Stimulated activated CD8-positive, alpha-beta memory T cell treated with anti-CD3 and anti-CD28 coated beads, Interleukin-4, amount 100 ng/mL, for 1 hour (primary cell): ENCODE measurements around the gene NCKAP5.
"Not testable (repeated sequence)": the region's sequence is repeated elsewhere in the genome, so short reads cannot be mapped to it uniquely, and the experiment has no call there.

Experiments used
- DNase-seq, 2 donors: peaks; one replicate each; pipeline ENCODE4 v3.0.0-alpha.2; 2020; ENCODE audit warnings: low read depth in 2 of 2, low spot score in 1 of 2

Gene NCKAP5

DNA sequence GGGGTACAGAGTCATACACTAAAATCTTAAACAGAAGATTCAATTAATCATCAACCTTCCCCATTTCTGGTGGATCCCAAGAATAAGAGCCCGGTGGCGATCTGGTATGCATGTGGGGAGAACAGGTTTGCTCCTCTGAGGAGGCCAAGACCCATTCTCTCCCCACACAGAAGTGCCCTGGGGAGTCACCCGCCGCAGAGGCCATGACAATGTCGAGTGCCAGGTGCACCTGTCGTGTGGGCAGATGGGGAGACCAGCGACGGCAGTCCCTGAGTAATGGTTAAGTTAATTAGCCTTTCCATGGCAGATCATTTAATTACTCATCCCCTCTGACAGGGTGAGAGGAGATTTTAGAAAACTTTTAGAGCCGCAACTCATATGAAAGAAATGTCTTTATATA, 345.0 kb downstream of the NCKAP5 start:
- DNase-seq, result no peak

DNA sequence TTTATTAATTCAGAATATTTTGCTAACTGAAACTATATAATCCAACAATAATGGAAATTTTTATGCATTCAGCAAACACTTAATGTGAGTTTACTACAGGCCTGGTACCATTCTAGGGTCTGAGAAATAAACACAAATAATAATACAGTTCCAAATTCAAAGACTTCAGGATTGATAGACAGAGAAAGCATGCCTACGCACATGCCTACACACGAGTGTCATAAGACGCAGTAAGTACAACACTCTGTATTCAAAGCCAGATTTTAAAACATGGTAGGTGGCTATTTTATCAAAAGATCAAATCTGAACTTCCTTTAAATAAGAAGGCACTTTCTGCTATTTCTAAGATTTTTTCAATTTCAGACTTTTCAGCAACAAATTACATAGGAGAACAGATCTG, 346.9 kb downstream of the NCKAP5 start:
- DNase-seq, result no peak

GRCh38 chr2:133218204-133218603, 350.1 kb downstream of the NCKAP5 start:
- DNase-seq, result no peak

DNA sequence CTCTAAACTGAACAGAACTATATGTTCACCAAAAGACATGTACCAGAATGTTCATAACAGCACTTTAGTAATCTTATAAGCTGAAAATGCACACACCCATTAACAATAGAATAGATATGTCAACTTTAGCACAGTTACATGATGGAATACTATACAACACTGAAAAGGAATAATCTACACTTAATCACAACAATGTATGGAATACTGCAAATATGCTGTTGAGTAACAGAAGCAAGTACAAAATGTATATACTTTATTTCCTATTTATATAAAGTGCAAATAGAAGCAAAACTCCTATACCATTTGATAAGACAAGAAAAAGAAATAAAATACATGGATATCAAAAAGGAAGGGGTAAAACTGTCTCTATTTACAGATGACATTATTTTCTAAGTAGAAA, 352.8 kb downstream of the NCKAP5 start:
- no peak for DNase-seq

DNA sequence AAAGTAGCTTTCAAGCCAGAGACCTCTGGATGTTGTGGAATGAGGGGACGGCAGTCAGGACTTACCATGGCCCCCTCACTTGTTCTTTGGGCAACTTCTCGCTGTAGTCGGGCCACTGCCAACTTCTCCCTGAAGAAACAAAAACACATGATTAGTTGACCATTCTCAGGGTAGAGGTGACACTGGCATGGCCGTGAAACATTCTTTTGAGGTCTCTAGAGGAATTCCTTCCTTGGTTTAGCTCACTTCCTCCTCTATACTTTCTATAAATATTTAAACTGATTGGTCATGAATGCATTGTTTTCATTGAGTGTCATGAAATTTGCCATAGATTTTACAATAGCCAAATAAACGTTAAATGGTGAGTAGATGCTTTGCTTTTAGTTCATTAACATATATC, 354.6 kb downstream of the NCKAP5 start:
- DNase-seq, result no peak

GRCh38 chr2:133209325-133209724, 358.9 kb downstream of the NCKAP5 start:
- no peak for DNase-seq

- DNase-seq, result not testable (repeated sequence)
These were observed 361.6 kb downstream of the NCKAP5 start for GRCh38 chr2:133206666-133207065.

- DNase-seq, result no peak
These were observed 363.8 kb downstream of the NCKAP5 start for GRCh38 chr2:133204421-133204820.

- no peak for DNase-seq
These were observed 367.4 kb downstream of the NCKAP5 start for GRCh38 chr2:133200684-133201421.

GRCh38 chr2:133198678-133199077, 369.6 kb downstream of the NCKAP5 start:
- DNase-seq, result no peak

GRCh38 chr2:133197156-133197555, 371.1 kb downstream of the NCKAP5 start:
- no peak for DNase-seq

DNA sequence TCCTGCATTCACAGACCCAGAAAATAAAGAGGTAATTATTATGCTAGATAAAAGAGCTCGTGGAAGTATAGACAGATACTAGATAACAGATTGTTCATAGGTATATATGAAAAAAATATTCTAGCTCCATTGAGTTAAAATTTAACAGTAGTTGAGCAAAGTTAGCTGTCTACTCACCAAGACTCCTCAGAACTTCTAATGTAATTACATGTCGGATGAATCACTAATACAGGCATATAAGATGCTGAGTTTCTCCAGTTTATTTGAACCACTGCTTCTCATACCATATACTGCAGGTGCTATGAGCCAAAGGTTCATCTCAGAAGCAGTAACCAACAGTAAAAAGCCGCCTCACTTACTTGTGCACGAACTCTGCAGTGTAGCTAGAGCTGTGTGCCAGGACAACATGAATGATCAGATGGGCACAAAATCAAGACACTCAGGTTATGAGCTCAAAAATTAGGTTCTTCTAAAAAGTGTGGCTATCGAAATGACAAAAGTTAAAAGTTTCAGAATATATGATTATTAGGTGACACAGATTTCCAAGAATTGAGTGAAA, 373.4 kb downstream of the NCKAP5 start:
- DNase-seq, result no peak

- DNase-seq, result no peak
These were observed 374.0 kb downstream of the NCKAP5 start for GRCh38 chr2:133194362-133194655.

DNA sequence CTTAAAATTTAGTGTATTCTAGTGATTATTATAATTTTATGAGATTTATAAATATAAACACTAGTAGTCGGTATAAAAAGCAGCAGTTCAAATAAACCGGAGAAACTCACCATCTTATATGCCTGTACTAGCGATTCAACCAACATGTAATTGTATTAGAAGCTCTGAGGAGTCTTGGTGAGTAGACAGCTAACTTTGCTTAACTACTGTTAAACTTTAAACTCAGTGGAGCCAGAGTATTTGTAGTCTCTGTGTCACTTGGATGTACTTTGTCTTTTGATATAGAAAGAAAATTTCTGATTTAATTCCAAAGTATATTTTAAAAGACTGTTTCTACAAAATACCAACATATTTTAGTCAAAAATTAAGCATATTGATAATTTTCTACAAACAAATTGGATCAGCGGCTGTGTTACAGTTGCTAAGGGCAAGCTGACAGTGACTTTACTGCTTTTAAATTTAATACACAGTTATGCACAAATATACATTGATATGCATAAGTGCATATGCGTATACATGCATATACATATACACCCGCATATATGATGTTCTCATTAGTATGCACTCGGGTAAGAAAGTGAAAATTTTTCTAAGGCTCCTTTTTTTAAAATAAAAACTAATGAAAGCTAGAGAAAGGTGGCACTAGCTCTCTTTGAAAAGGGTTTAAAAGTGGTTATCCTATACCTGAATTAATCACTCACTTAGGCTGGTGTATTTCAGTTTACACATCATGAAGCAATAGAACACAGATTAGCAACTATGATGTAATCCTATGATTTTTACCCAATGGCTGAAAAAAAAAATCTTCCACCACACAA, 374.5 kb downstream of the NCKAP5 start:
- no peak for DNase-seq

- DNase-seq, result no peak
These were observed 376.2 kb downstream of the NCKAP5 start for GRCh38 chr2:133192028-133192427.

- no peak for DNase-seq
These were observed 391.1 kb downstream of the NCKAP5 start for GRCh38 chr2:133177196-133177595.

DNA sequence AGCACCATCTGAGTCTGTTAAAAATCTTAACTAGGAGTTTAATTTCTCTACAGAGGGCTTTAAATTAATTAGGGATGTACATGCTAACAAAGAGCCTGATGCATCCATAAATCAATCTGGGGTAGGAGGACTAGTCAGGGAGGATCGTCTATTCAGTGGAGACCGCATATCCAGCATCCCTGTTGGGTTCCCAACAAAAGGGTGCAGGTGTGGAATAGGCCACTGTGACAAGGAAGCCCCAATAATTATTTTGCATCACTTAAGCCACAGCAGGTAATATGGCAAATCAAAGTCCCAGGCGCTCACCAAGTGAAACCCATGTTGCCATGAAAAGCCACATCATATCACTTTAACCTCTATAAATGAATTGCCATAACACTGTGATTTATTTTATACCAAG, 392.3 kb downstream of the NCKAP5 start:
- DNase-seq, result no peak

- no peak for DNase-seq
These were observed 395.0 kb downstream of the NCKAP5 start for GRCh38 chr2:133173224-133173623.

DNA sequence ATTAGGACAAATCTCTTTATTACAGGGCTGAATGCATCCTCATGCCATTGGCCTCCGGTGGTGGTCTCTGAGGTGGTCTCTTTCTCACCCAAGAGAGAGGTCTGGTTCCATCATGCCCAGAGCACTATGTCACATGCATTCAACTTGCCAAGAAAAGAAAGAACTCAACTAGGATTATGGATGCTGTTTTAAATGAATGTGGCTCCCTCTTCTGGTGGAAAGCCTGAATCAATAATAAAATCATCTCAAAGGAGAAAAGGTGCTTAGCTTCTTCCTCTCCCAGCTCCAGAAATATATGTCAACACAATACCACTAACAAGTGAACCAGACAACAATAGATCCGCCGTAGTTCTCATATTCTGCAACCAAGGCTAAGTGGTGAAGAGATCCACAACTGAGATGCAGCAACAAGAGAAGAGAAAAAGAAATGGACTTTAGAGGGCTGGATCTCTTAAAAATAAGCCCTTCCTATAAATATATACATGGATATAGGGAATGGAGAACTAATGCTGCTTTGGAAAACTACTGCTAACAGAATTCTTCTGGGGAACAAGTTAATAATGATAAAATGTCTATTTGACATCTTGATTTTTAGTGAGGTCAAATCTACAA, 396.8 kb downstream of the NCKAP5 start:
- DNase-seq, result no peak

GRCh38 chr2:133169274-133169912, 398.9 kb downstream of the NCKAP5 start:
- DNase-seq, result no peak

DNA sequence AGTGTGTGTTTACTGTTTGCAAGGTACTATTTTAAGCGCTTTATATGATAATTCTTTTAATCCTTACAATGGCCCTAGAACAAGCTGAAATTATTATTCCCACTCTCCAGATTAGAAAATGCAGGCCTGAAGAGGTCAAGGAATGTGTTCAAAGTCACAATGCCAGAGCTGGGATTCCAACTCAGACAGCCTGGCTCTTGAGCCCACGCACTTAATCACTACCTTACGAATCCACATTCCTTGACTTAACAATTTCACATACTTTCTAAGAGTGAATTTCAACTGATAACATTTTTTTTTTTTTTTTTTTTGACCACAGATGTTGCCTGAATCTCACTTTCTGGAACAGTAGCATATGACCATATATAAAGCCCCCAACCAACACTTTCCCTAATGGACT, 400.3 kb downstream of the NCKAP5 start:
- no peak for DNase-seq

GRCh38 chr2:133167223-133167622, 401.0 kb downstream of the NCKAP5 start:
- DNase-seq, result no peak
